Inflammatory macrophage treated with lipopolysaccharide for 4 hours (primary cell): ENCODE results near the gene C1orf174.

Experiments
- DNase-seq: peaks from one replicate; pipeline ENCODE4 v3.0.0-alpha.2; 2020

C1orf174 gene

GRCh38 chr1:3892748-3893147, 7.3 kb downstream of the C1orf174 start:
- no peak for DNase-seq

- no peak for DNase-seq
Measured at GRCh38 chr1:3891329-3891865, 8.7 kb downstream of the C1orf174 start.

- DNase-seq: peak; percentile 93
Measured at GRCh38 chr1:3890389-3891328, 9.4 kb downstream of the C1orf174 start.

- peak; percentile 68 for DNase-seq
Measured at GRCh38 chr1:3889936-3890335, 10.1 kb downstream of the C1orf174 start.

GRCh38 chr1:3888301-3888700, 11.8 kb downstream of the C1orf174 start:
- DNase-seq: no peak

GRCh38 chr1:3886691-3887090, 13.4 kb downstream of the C1orf174 start:
- DNase-seq: no peak

- no peak for DNase-seq
Measured at GRCh38 chr1:3886106-3886670, 13.9 kb downstream of the C1orf174 start.

- DNase-seq: no peak
Measured at GRCh38 chr1:3885611-3886010, 14.5 kb downstream of the C1orf174 start.

- no peak for DNase-seq
Measured at GRCh38 chr1:3884966-3885365, 15.1 kb downstream of the C1orf174 start.

GRCh38 chr1:3883194-3883925, 16.7 kb downstream of the C1orf174 start:
- DNase-seq: no peak

- DNase-seq: no peak
Measured at GRCh38 chr1:3881193-3881480, 18.9 kb downstream of the C1orf174 start.

GRCh38 chr1:3880429-3881192, 19.5 kb downstream of the C1orf174 start:
- DNase-seq: no peak

- no peak for DNase-seq
Measured at GRCh38 chr1:3879787-3880428, 20.2 kb downstream of the C1orf174 start.

GRCh38 chr1:3879099-3879498, 21.0 kb downstream of the C1orf174 start:
- no peak for DNase-seq

GRCh38 chr1:3876716-3877115, 23.4 kb downstream of the C1orf174 start:
- DNase-seq: no peak

GRCh38 chr1:3874736-3875135, 25.3 kb downstream of the C1orf174 start:
- no peak for DNase-seq

- no peak for DNase-seq
Measured at GRCh38 chr1:3872546-3872945, 27.5 kb downstream of the C1orf174 start.

- DNase-seq: no peak
Measured at GRCh38 chr1:3871451-3871805, 28.6 kb downstream of the C1orf174 start.

- DNase-seq: no peak
Measured at GRCh38 chr1:3869751-3870301, 30.2 kb downstream of the C1orf174 start.

GRCh38 chr1:3868464-3869006, 31.5 kb downstream of the C1orf174 start:
- DNase-seq: no peak

- no peak for DNase-seq
Measured at GRCh38 chr1:3865606-3866160, 34.4 kb downstream of the C1orf174 start.
